HepG2 (cell line): ENCODE measurements around the gene BCKDHA. TPM values are rescaled to one million over a fixed set of nuclear protein-coding genes. Genes with fewer than 3 reads are reported as not detected.

ENCODE experiments used
- ATAC-seq: fragments of 200-7000 bp; cut with Tn5 transposase; 3 replicates; pipeline ENCODE4 v1.9.1; 2020; ENCODE audit warnings: mild to moderate bottlenecking, moderate library complexity
- BruUV-seq: library from RNA; stranded (reverse); fragments of 400-500 nt; replicated peaks from 2 replicates; lab custom pipeline; 2021; lab: Mats Ljungman, UMichigan
- CTCF ChIA-PET: fragments of 300-600 bp; formaldehyde crosslinking; extraction: SDS; loops from one replicate; lab custom pipeline; 2021; ENCODE audit warnings: low total read pairs, inconsistent platforms, low intra/inter-chr PET ratio; lab: Yijun Ruan, JAX
- POLR2A ChIA-PET: fragments of 350-600 bp; sonication (Branson Sonifier 250); formaldehyde crosslinking; loops from one replicate; lab custom pipeline; 2020; ENCODE audit warnings: antibody characterized with exemption, inconsistent platforms; lab: Yijun Ruan, JAX
- DNase-seq: peaks from one replicate; pipeline ENCODE4 v3.0.0-alpha.2; 2015; ENCODE audit warnings: low spot score
- FAIRE-seq: peaks from 3 replicates; lab custom pipeline; 2011; peaks lifted over from hg19 to GRCh38; lab: Jason Lieb, UNC
- H2AFZ ChIP-seq: one replicate; pipeline ENCODE4 v1.6.1; 2011; ENCODE audit warnings: low read length, inconsistent platforms
- H3K27ac ChIP-seq: fragments of 300-600 bp; 3 replicates; pipeline ENCODE4 v1.8.0; 2011; ENCODE audit warnings: mixed run types, mild to moderate bottlenecking, mixed read lengths, low read length, inconsistent platforms; ENCODE audit not compliant: insufficient read depth; ENCODE audit errors: extremely low read length
- H3K27me3 ChIP-seq, 2 experiments: fragments of 200-600 bp in 1 of 2; 2 replicates in 1 of 2; 3 replicates in 1 of 2; pipeline versions ENCODE4 v1.6.0 to v1.8.0; 2011; ENCODE audit warnings: low read length in 2 of 2, mild to moderate bottlenecking in 2 of 2, moderate library complexity in 2 of 2, inconsistent platforms in 1 of 2; ENCODE audit not compliant: insufficient read depth in 2 of 2, control insufficient read depth in 1 of 2
- H3K36me3 ChIP-seq, 2 experiments: fragments of 200-600 bp in 1 of 2; replicated peaks in 1 of 2; 2 replicates in 1 of 2; 3 replicates in 1 of 2; pipeline versions ENCODE4 v1.5.1 to v1.8.0; 2011; ENCODE audit warnings: low read length in 2 of 2, inconsistent platforms in 1 of 2; ENCODE audit not compliant: insufficient read depth in 2 of 2, control insufficient read depth in 1 of 2
- H3K4me1 ChIP-seq: 2 replicates; pipeline ENCODE4 v1.5.1; 2012; ENCODE audit warnings: low read length, inconsistent platforms; ENCODE audit not compliant: insufficient read depth
- H3K4me2 ChIP-seq: 2 replicates; pipeline ENCODE4 v1.6.0; 2011; ENCODE audit warnings: low read depth, low read length, inconsistent platforms
- H3K4me3 ChIP-seq, 3 experiments: fragments of 200-600 bp in 1 of 3; sonication (generic), shearing (Covaris generic) in 1 of 3; replicated peaks in 1 of 3; 2 replicates each; pipeline ENCODE4 v1.5.1; 2011 to 2016; ENCODE audit warnings: low read length in 3 of 3, inconsistent platforms in 2 of 3, low read depth in 2 of 3, mild to moderate bottlenecking in 2 of 3, control low read depth in 1 of 3, mixed read lengths in 1 of 3; ENCODE audit not compliant: insufficient read depth in 1 of 3
- H3K79me2 ChIP-seq: one replicate; pipeline ENCODE4 v1.6.1; 2011; ENCODE audit warnings: low read length, inconsistent platforms; ENCODE audit not compliant: insufficient read depth
- H3K9ac ChIP-seq: 2 replicates; pipeline ENCODE4 v1.6.0; 2011; ENCODE audit warnings: mild to moderate bottlenecking, low read depth, low read length, inconsistent platforms; ENCODE audit not compliant: insufficient read depth
- H3K9me3 ChIP-seq: 2 replicates; pipeline ENCODE4 v1.5.1; 2012; ENCODE audit warnings: mild to moderate bottlenecking, low read length
- H4K20me1 ChIP-seq: 2 replicates; pipeline ENCODE4 v1.6.0; 2011; ENCODE audit warnings: inconsistent platforms, mild to moderate bottlenecking, low read length, moderate library complexity; ENCODE audit not compliant: insufficient read depth
- HOXA3 ChIP-seq: sonication (generic); formaldehyde crosslinking; IDR thresholded peaks from 2 replicates; pipeline ENCODE4 v1.5.0; 2020; ENCODE audit warnings: missing genetic modification reagents
- JUN ChIP-seq: sonication (generic); formaldehyde crosslinking; IDR thresholded peaks from 2 replicates; pipeline ENCODE4 v1.4.0; 2020; ENCODE audit warnings: mild to moderate bottlenecking, missing genetic modification reagents
- KDM5B ChIP-seq: sonication (generic); formaldehyde crosslinking; IDR thresholded peaks from 2 replicates; pipeline ENCODE4 v1.4.0; 2020; ENCODE audit warnings: missing genetic modification reagents, mild to moderate bottlenecking, borderline replicate concordance
- KLF6 ChIP-seq: IDR thresholded peaks from 2 replicates; pipeline ENCODE4 v1.8.0; 2016; ENCODE audit warnings: missing biosample characterization, missing genetic modification reagents
- MTA1 ChIP-seq: sonication (generic); formaldehyde crosslinking; IDR thresholded peaks from 2 replicates; pipeline ENCODE4 v1.4.0; 2020; ENCODE audit warnings: missing genetic modification reagents, mild to moderate bottlenecking, borderline replicate concordance
- NR2F1 ChIP-seq, 2 experiments: fragments of 450-650 bp in 1 of 2; formaldehyde crosslinking in 1 of 2; IDR thresholded peaks; 2 replicates each; pipeline versions ENCODE4 v1.5.0 to v1.6.1; 2016 to 2020; ENCODE audit warnings: mild to moderate bottlenecking in 1 of 2, missing compliant biosample characterization in 1 of 2, missing genetic modification reagents in 1 of 2, moderate library complexity in 1 of 2
- NRL ChIP-seq: sonication (generic); formaldehyde crosslinking; IDR thresholded peaks from 2 replicates; pipeline ENCODE4 v1.5.0; 2020; ENCODE audit warnings: missing genetic modification reagents, mild to moderate bottlenecking, moderate library complexity, borderline replicate concordance
- RBFOX2 ChIP-seq: fragments of 200-400 bp; formaldehyde crosslinking; IDR thresholded peaks from 2 replicates; pipeline ENCODE4 v1.6.1; 2017; ENCODE audit warnings: low read depth, mild to moderate bottlenecking, low read length
- SP1 ChIP-seq, 2 experiments: fragments of 450-650 bp in 1 of 2; sonication (generic) in 1 of 2; formaldehyde crosslinking in 1 of 2; IDR thresholded peaks; 2 replicates each; pipeline versions ENCODE4 v1.4.0 to v1.6.1; 2016 to 2020; ENCODE audit warnings: missing genetic modification reagents in 1 of 2
- SPEN ChIP-seq: sonication (generic); formaldehyde crosslinking; IDR thresholded peaks from 2 replicates; pipeline ENCODE4 v1.5.1; 2020; ENCODE audit warnings: low read depth, mild to moderate bottlenecking, missing genetic modification reagents
- ZFP36L1 ChIP-seq: sonication (generic); formaldehyde crosslinking; IDR thresholded peaks from 2 replicates; pipeline ENCODE4 v1.8.0; 2022; ENCODE audit warnings: mild to moderate bottlenecking, missing genetic modification reagents, moderate library complexity
- ZNF225 ChIP-seq: sonication (generic); formaldehyde crosslinking; IDR thresholded peaks from 2 replicates; pipeline ENCODE4 v1.4.0; 2020; ENCODE audit warnings: mild to moderate bottlenecking, missing genetic modification reagents
- ZNF274 ChIP-seq: sonication (generic); formaldehyde crosslinking; IDR thresholded peaks from 2 replicates; pipeline ENCODE4 v1.5.1; 2020; ENCODE audit warnings: mild to moderate bottlenecking, missing genetic modification reagents
- ZNF605 ChIP-seq: sonication (generic); formaldehyde crosslinking; IDR thresholded peaks from 2 replicates; pipeline ENCODE4 v1.8.0; 2022; ENCODE audit warnings: mild to moderate bottlenecking, missing genetic modification reagents
- ZNF724P ChIP-seq: sonication (generic); formaldehyde crosslinking; IDR thresholded peaks from 2 replicates; pipeline ENCODE4 v1.8.0; 2022; ENCODE audit warnings: missing genetic modification reagents, borderline replicate concordance
- ZSCAN25 ChIP-seq: sonication (generic); formaldehyde crosslinking; IDR thresholded peaks from 2 replicates; pipeline ENCODE4 v1.8.0; 2022; ENCODE audit warnings: mild to moderate bottlenecking, missing genetic modification reagents
- WGBS: methylation state at CpG from one replicate; pipeline ENCODE4 v1.1.6; 2017; ENCODE audit warnings: low lambda C conversion rate; 5-methylcytosine and 5-hydroxymethylcytosine counted together
- in situ Hi-C: cut with HindIII; loops from 2 replicates; pipeline ENCODE4 v1.10.0; 2017; ENCODE audit warnings: low pct_unique_long_range_greater_than_20kb; ENCODE audit not compliant: extremely low pct_ligation_motif_present
- intact Hi-C: fragments of 100-400 bp; cut with micrococcal nuclease; formaldehyde crosslinking; loops from one replicate; pipeline ENCODE4 v1.10.0; 2022; ENCODE audit not compliant: unreplicated experiment
- polyA plus RNA-seq, 8 experiments: library from polyadenylated mRNA; depleted of rRNA in 3 of 8; stranded (reverse) in 7 of 8; unstranded in 1 of 8; fragments of >200 nt; fragmentation: Illumina TruSeq in 4 of 8; extraction: Trizol in 4 of 8; gene quantifications; 2 replicates each; pipeline versions ENCODE4 v1.2.1 to v1.2.3, GENCODE V29; 2011 to 2016; ENCODE audit warnings: low read depth in 4 of 8, missing spikeins in 1 of 8, mixed read lengths in 1 of 8; ENCODE audit not compliant: insufficient read depth in 1 of 8
- total RNA-seq, 5 experiments: library from RNA; depleted of rRNA; stranded (reverse); fragments of >200 nt; fragmentation: Illumina TruSeq; extraction: Trizol; gene quantifications; 2 replicates each; pipeline ENCODE4 v1.2.3, GENCODE V29; 2016; ENCODE audit warnings: low read depth in 1 of 5
- TF ChIP-seq, protein P1 (sequence below): sonication (generic); formaldehyde crosslinking; IDR thresholded peaks from 2 replicates; pipeline ENCODE4 v1.9.0; 2021; ENCODE audit warnings: missing genetic modification reagents, borderline replicate concordance
- TF ChIP-seq, protein P2 (sequence below), 2 experiments: sonication (generic) in 1 of 2; formaldehyde crosslinking in 1 of 2; IDR thresholded peaks; 2 replicates each; pipeline versions ENCODE4 v1.4.0 to v1.6.1; 2018 to 2020; ENCODE audit warnings: missing genetic modification reagents in 2 of 2, borderline replicate concordance in 1 of 2, low read depth in 1 of 2, mild to moderate bottlenecking in 1 of 2, missing biosample characterization in 1 of 2

Gene BCKDHA
- total and polyA plus RNA-seq, 2 of the 13 experiments (the other 11 are each of a cell fraction or from before 2014, with no cell fraction given): 11.8 to 31.5 TPM

DNA sequence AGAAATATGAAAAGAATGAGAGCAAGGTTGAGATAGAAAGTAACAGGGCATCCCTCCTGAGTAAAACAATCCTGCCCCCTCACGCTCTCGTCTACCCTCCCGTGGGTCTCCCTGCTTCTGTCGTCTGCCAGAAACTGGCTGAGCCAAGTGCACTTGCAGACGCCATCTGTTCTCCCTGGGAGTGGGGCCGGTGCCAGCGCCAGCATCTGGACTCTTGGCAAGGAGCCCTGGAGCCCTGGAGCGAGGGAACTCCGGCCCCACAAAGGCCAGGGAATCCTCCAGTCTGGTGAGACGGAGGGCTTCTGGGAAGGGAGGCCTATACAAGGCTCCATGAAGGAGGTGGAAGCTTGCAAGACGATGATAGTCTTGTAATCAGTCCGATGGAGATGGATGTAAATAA lies 23.6 kb upstream of the BCKDHA start (continued):
- TF ChIP-seq ZFP36L1: no peak
- TF ChIP-seq ZNF225 (CRISPR knock-in tag): no peak
- TF ChIP-seq, protein P1, sequence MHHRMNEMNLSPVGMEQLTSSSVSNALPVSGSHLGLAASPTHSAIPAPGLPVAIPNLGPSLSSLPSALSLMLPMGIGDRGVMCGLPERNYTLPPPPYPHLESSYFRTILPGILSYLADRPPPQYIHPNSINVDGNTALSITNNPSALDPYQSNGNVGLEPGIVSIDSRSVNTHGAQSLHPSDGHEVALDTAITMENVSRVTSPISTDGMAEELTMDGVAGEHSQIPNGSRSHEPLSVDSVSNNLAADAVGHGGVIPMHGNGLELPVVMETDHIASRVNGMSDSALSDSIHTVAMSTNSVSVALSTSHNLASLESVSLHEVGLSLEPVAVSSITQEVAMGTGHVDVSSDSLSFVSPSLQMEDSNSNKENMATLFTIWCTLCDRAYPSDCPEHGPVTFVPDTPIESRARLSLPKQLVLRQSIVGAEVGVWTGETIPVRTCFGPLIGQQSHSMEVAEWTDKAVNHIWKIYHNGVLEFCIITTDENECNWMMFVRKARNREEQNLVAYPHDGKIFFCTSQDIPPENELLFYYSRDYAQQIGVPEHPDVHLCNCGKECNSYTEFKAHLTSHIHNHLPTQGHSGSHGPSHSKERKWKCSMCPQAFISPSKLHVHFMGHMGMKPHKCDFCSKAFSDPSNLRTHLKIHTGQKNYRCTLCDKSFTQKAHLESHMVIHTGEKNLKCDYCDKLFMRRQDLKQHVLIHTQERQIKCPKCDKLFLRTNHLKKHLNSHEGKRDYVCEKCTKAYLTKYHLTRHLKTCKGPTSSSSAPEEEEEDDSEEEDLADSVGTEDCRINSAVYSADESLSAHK (CRISPR knock-in tag): no peak
- TF ChIP-seq MTA1 (CRISPR knock-in tag): no peak
- no peak for TF ChIP-seq JUN (CRISPR knock-in tag)
- no peak for TF ChIP-seq NR2F1 (CRISPR knock-in tag; IDR thresholded peaks at IDR 0.05)
- no peak for TF ChIP-seq ZSCAN25 (CRISPR knock-in tag)
- TF ChIP-seq NRL (CRISPR knock-in tag): no peak

DNA sequence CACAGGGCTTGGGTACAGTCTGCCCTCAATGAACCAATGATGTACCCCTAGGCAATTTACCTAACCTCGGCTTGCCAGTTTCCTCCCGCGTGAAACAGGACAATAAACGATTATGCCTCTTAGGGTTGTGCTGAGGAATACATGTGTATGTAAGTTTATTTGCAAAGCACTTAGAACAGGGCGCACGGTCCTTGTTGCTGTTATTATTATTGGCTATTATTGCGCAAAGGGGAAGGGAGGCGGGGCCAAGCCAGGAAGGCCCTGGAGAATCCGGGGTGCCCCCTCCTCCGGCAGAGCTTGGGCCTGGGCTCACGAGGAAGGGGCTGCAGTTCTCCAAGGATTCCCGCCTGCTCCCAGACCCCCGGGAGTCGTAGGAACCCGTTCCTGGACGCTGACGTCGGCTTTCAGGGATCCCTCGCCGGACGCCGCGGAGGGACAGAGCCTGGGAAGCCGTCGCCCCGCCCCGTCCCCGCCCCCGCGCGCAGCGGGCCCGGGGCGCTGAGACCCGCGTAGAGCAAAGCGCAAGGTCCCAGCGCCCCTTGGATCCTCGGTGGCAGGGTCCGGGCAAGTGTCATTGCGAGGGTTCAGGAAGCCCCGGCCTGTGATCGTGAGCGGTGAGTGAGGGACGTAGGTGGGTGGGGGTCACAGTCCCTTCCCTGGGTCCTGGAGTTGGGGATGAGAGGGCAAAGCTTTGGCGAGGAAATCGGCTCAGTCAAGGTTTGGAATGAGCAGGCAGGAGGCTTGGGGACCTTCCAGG lies 21.2 kb upstream of the BCKDHA start, which contains the start of gene TMEM91:
TSS of gene TMEM91 (plus strand) at position 293 of the 757 bp plus-strand sequence. CDS start 1,777 bp downstream, outside the sequence.
- Histone ChIP-seq H3K27ac (peak within 1 kb of the TSS; percentile 50), H3K4me3 (peak within 1 kb of the TSS; percentile 65 to 81 (median 74)), H3K4me2 (peak within 1 kb of the TSS; percentile 83), H3K4me1 (peaks cover 26% of the 10 kb centered on the region), H2AFZ (peak within 1 kb of the TSS; percentile 64), H3K27me3 (no peaks in the 10 kb centered on the region), H3K79me2 (no peaks in the 10 kb centered on the region), H4K20me1 (no peaks in the 10 kb centered on the region), H3K9me3 (no peaks in the 10 kb centered on the region), H3K36me3 (no peaks in the 10 kb centered on the region; a peak in 1 of 5 replicates), H3K9ac (peak within 1 kb of the TSS; percentile 68)
- 2% methylated on average over 12 of the region's 47 CpGs for WGBS
- ChIA-PET POLR2A (interaction anchor here (2.5 kb wide), 1 partner anchor 12 kb away, joined by 11 read pairs; the partner anchor contains the start of gene B9D2), CTCF (no interaction called here)
- TSS peak; percentile 26 for BruUV-seq
- ATAC-seq (peak; percentile 78), FAIRE-seq (no peak), DNase-seq (no peak)
- in situ Hi-C loops: no loop called here
- intact Hi-C loops: no loop called here
- 0 out of 2 replicates have a peak, but pooled peaks have one; percentile 30 for TF ChIP-seq RBFOX2
- TF ChIP-seq SP1 (IDR thresholded peaks at IDR 0.05): no peak
- peak; percentile 26; the same call in 1 of the 2 replicates for TF ChIP-seq SP1 (CRISPR knock-in tag; IDR thresholded peaks at IDR 0.05)
- TF ChIP-seq ZNF724P: 0 out of 2 replicates have a peak, but pooled peaks have one; percentile 42
- peak; percentile 51 for TF ChIP-seq HOXA3 (CRISPR knock-in tag)
- TF ChIP-seq SPEN (CRISPR knock-in tag): 0 out of 2 replicates have a peak, but pooled peaks have one; percentile 39
- TF ChIP-seq, protein P2, sequence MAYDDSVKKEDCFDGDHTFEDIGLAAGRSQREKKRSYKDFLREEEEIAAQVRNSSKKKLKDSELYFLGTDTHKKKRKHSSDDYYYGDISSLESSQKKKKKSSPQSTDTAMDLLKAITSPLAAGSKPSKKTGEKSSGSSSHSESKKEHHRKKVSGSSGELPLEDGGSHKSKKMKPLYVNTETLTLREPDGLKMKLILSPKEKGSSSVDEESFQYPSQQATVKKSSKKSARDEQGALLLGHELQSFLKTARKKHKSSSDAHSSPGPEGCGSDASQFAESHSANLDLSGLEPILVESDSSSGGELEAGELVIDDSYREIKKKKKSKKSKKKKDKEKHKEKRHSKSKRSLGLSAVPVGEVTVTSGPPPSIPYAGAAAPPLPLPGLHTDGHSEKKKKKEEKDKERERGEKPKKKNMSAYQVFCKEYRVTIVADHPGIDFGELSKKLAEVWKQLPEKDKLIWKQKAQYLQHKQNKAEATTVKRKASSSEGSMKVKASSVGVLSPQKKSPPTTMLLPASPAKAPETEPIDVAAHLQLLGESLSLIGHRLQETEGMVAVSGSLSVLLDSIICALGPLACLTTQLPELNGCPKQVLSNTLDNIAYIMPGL (CRISPR knock-in tag; IDR thresholded peaks at IDR 0.05; ENCODE audit: borderline replicate concordance in 1 of 2, low read depth in 1 of 2): peak; percentile 29 to 43; a peak in 2 of 4 replicates
- 0 out of 2 replicates have a peak, but pooled peaks have one; percentile 33 for TF ChIP-seq ZNF605
- 0 out of 2 replicates have a peak, but pooled peaks have one; percentile 19 for TF ChIP-seq KLF6
- TF ChIP-seq ZNF274 (CRISPR knock-in tag): peak; percentile 8; the same call in 1 of the 2 replicates
- TF ChIP-seq KDM5B (CRISPR knock-in tag): peak; percentile 81; the same call in 1 of the 2 replicates
